K562 (cell line): ENCODE measurements around the gene LASP1NB.

Experiments
- CREB5 ChIP-seq: fragments of 250-450 bp; sonication (Bioruptor Pico); IDR thresholded peaks from 2 replicates; pipeline ENCODE4 v1.5.0; 2020; ENCODE audit warnings: mild to moderate bottlenecking
- HMGXB4 ChIP-seq: sonication (generic); formaldehyde crosslinking; IDR thresholded peaks from 2 replicates; pipeline ENCODE4 v1.8.1; 2023; ENCODE audit warnings: mild to moderate bottlenecking, missing genetic modification reagents
- NFXL1 ChIP-seq: fragments of 450-650 bp; formaldehyde crosslinking; IDR thresholded peaks from 2 replicates; pipeline ENCODE4 v1.4.0; 2021; ENCODE audit warnings: mild to moderate bottlenecking
- PRPF4 ChIP-seq: fragments of 200-400 bp; formaldehyde crosslinking; IDR thresholded peaks from one replicate; pipeline ENCODE4 v1.6.1; 2017; ENCODE audit warnings: low read length, low read depth, mild to moderate bottlenecking; ENCODE audit not compliant: insufficient read depth, poor library complexity, severe bottlenecking
- RBM25 ChIP-seq: fragments of 200-400 bp; formaldehyde crosslinking; IDR thresholded peaks from 2 replicates; pipeline ENCODE4 v1.6.1; 2018; ENCODE audit warnings: low read length, low read depth, moderate library complexity; ENCODE audit not compliant: severe bottlenecking
- RFX5 ChIP-seq: IDR thresholded peaks from 2 replicates; pipeline ENCODE4 v1.6.1; 2011; ENCODE audit warnings: low read depth, mild to moderate bottlenecking, improper control_type of control experiment, low read length
- SIN3A ChIP-seq, 2 experiments: fragments of 150-350 bp in 1 of 2; IDR thresholded peaks; 2 replicates each; pipeline ENCODE4 v1.6.1; 2011 to 2016; ENCODE audit warnings: borderline replicate concordance in 2 of 2, low read depth in 2 of 2, low read length in 2 of 2, mild to moderate bottlenecking in 2 of 2, moderate library complexity in 2 of 2; ENCODE audit not compliant: control insufficient read depth in 1 of 2
- SMAD3 ChIP-seq: fragments of 450-650 bp; formaldehyde crosslinking; conservative IDR thresholded peaks from 2 replicates; pipeline ENCODE4 v1.4.0; 2020; ENCODE audit warnings: mild to moderate bottlenecking
- ZNF23 ChIP-seq: fragments of 250-450 bp; sonication (Bioruptor Pico); IDR thresholded peaks from 2 replicates; pipeline ENCODE4 v1.4.0; 2020; ENCODE audit warnings: mild to moderate bottlenecking
- TF ChIP-seq, protein P1 (sequence below): sonication (generic); formaldehyde crosslinking; IDR thresholded peaks from 2 replicates; pipeline ENCODE4 v1.8.0; 2022; ENCODE audit warnings: mild to moderate bottlenecking, missing genetic modification reagents

DNA sequence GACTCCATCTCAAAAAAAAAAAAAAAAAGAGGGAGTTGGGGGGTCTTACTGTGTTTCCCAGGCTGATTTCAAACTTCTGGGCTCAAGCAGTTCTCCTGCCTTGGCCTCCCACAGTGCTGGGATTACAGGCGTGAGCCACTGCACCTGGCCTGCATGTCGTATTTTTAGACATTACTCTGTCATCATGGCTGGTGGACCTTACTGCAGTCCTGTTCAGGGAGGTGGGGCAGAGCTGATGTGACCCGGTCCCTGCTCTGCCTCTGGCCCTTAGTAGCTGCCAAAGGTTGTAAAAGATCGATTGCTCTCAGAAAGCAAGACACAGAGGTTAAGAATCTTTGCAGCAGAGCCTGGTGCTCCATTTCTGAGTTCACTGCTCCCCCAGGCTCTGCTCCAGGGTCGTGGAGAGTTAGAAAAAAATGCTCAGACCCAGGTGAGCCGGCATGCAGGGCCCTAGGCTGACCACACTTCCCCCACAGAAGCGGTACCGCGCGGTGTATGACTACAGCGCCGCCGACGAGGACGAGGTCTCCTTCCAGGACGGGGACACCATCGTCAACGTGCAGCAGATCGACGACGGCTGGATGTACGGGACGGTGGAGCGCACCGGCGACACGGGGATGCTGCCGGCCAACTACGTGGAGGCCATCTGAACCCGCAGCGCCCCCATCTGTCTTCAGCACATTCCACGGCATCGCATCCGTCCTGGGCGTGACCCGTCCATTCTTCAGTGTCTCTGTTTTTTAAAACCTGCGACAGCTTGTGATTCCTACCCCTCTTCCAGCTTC lies 7.1 kb upstream of the LASP1NB start:
- no peak for TF ChIP-seq PRPF4
- TF ChIP-seq CREB5 (CRISPR knock-in tag) = no peak
- no peak for TF ChIP-seq RBM25
- TF ChIP-seq NFXL1 (CRISPR knock-in tag) = no peak
- no peak for TF ChIP-seq HMGXB4 (CRISPR knock-in tag)
- no peak for TF ChIP-seq RFX5
- TF ChIP-seq SMAD3 (CRISPR knock-in tag) = no peak
- no peak for TF ChIP-seq SIN3A (IDR thresholded peaks at IDR 0.05; ENCODE audit: borderline replicate concordance in 2 of 2, control insufficient read depth in 1 of 2, low read depth in 2 of 2, low read length in 2 of 2)
- TF ChIP-seq, protein P1, sequence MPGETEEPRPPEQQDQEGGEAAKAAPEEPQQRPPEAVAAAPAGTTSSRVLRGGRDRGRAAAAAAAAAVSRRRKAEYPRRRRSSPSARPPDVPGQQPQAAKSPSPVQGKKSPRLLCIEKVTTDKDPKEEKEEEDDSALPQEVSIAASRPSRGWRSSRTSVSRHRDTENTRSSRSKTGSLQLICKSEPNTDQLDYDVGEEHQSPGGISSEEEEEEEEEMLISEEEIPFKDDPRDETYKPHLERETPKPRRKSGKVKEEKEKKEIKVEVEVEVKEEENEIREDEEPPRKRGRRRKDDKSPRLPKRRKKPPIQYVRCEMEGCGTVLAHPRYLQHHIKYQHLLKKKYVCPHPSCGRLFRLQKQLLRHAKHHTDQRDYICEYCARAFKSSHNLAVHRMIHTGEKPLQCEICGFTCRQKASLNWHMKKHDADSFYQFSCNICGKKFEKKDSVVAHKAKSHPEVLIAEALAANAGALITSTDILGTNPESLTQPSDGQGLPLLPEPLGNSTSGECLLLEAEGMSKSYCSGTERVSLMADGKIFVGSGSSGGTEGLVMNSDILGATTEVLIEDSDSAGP (CRISPR knock-in tag) = no peak
- no peak for TF ChIP-seq ZNF23
